Measurements from ENCODE around the gene GSK3A. TPM values are rescaled to one million over a fixed set of nuclear protein-coding genes. Genes with fewer than 3 reads are reported as not detected.
A peak's percentile ranks its signal among the peaks of the same experiment; 100 is the strongest.

GSK3A gene
- total RNA-seq, 2 donors from 2014 or later, result 31.7 to 34.4 TPM

DNA sequence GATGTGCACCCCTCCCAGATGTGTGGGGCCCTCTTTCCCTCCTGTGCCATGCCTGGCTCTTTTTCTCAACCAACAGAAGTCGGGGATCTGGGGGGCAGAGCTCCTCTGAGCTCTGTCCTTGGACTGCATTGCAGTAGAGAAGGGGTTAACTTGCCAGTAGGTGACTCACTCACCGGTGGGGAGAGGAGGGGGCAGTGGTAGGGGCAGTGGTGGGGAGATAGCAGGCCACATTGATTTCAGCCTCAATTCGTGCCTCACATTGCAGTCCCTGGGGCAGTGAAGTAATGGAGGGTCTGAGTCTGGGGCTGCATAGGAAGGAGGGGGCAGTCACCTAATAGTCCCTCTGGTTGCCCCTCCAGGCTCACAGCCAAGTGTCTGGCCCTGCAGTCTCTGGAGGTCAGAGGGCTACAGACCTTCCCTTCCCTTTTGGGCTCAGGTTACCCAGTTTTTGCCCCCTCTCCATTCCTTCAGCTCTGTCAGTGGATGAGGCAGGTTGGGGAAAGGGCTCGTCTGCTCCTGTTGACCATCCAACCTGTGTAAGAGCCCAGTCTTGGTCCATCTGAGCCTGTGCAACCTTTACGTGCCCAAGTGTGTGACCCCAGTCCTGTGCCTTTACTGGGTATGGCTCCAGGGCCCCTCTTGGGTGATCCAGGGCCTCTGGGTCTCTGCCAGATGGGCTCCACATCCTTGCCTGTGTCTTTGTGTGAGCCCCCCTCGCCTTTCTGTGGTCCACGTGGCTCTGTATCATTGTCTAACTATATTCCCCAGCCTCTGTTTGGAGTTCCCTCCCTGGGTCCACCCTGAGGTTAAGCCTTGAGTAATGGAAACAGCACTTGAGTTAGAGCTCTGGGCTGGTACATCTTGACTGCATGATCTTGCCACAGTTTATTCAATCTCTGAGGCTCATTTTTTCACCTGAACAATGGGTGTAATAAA, 39.7 kb upstream of the GSK3A start:
- ATAC-seq (no peak), DNase-seq (no peak)
- intact Hi-C loops (cut with DNase I), result no loop called here

DNA sequence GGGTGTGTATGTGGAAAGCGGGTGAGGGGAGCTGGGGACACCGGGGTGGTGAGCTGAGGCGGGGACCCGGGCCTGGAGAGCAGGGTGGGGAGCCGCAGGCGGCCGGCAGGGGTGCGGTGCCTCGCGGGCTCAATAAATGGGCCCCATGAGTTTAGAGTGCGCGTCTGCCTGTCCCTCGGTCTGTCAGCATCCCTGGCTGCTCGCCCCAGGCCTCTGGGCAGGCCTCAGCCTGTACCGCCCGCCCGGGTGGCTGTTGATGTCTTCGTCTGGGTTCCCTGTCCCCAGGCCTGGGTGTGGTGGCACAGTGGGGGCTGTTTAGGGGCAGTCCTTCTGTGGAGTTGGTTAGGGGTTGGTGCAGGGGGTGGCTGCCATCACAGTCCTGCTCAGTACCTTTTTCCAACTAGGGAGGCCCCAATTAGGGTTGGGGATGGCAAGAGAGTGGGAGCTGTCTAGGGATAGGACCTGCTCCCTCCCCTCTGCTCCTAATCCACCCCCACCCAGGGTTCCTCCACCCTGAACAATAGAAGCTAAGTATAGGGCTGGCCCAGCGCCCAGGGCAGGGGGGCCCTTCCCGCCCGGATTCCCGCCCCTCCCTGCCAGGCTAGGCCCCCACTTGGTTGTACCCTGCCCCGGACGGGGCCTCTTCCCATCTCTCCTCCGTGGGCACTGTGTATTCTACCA, 38.9 kb upstream of the GSK3A start:
- ATAC-seq, result peak in 1 of 2 donors; percentile 0
- intact Hi-C loops (cut with DNase I), result no loop called here
- DNase-seq, result peak; percentile 74

DNA sequence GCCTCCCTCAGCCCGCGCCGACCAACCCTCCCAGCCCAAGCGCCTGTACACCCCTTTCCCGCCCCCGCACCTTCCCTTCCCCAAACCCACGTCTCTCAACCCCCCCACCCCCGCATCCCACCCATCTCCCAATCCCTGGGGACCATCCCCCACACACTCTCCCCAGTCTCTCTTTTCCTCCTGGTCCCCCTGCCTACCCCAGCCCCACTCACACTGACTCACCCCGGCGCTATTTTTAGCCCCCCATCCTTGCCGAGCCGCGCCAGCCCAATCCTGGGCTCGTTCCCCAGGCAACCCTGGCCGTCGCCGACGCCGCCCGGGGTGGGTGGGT, 38.4 kb upstream of the GSK3A start:
- peak; percentile 17 to 50 for ATAC-seq
- DNase-seq, result no peak
- intact Hi-C loops (cut with DNase I), result no loop called here

DNA sequence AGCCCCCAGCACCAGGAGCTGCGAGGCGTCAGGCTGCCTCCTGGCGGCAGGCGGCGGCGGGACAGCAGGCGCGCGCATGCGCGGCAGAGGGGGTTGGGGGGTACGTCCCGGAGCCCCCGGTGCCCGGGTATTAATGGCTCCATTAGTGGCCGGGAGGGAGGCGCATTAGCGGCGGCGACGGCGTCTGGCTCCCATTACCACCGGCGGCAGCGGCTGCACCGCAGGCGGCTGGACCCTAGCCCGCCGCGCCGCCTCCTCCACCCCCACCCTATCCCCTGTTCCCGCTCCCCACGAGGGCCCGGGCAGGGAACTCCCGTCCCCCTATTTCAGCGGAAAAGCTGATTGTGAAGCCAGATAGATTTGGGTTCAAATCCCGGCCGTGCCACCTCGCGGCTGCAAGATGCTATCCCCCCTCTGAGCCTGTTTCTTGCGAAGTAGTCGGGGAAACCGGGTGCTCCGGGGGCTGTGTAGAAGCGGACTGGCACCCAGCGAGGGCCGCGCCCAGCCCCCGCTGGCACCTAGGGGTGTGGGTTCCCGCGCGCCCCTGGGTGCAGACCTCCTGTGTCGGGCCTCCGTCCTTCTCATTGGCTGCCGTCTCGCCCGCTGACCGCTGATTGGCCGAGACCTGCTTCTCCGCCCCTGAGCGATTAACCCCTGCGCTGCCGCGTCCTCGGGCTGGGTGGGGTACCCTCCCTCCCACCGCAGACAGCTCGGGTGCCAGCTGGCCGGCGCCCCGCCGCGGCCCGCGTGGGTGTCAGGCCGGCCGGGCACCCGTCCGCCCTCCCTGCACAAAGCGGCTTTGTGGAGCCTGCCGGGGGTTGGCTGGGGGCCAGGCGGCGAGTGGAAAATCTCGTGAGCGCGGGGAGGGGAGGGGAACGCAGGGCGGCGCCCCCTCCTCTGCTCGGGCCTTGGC, 37.8 kb upstream of the GSK3A start:
- intact Hi-C loops (cut with DNase I), result loop anchor here in 1 of 2 donors (2.0 kb wide), 1 partner anchor 35 kb away; no protein-coding TSS in a partner anchor
- DNase-seq (peak; percentile 96), ATAC-seq (peak; percentile 69 to 78)

DNA sequence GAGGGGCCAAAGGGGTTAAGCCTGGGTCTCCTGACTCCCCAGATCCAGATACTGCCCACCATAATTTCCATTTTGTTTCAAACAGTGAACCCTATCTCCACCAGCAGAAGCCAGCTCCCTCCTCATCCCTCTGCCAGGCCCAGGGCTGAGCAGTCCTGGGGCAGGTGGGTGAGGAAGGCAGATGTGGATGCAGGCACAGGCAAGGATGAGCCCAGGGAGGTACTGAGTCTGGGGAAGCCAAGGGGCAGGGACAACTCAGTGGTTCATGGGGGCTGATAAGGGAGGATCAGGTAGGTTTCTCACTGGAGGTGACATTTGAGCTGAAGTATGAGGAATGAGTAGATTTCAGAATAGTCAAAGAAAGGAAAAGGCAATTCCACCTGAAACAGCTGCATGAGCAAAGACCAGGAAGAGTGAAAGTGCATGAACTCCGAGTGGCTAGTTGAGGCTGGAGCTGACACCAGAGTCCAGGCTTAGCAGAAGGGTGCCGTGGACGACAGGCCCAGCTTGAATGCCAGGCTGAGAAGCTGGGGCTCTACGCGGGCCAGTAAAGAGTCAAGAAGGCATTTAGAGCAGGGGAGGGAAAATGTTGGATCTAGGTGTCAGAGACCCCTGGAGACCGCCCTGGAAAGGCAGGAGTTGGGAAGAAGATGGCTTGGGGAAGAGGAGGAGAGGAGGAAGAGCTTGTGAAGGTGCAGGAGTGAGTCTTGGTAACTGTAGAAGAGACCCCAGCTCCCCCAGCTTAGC, 36.9 kb upstream of the GSK3A start:
- DNase-seq, result no peak
- no peak for ATAC-seq
- intact Hi-C loops (cut with DNase I), result loop anchor here in 1 of 2 donors (2.0 kb wide), 1 partner anchor 35 kb away; no protein-coding TSS in a partner anchor

DNA sequence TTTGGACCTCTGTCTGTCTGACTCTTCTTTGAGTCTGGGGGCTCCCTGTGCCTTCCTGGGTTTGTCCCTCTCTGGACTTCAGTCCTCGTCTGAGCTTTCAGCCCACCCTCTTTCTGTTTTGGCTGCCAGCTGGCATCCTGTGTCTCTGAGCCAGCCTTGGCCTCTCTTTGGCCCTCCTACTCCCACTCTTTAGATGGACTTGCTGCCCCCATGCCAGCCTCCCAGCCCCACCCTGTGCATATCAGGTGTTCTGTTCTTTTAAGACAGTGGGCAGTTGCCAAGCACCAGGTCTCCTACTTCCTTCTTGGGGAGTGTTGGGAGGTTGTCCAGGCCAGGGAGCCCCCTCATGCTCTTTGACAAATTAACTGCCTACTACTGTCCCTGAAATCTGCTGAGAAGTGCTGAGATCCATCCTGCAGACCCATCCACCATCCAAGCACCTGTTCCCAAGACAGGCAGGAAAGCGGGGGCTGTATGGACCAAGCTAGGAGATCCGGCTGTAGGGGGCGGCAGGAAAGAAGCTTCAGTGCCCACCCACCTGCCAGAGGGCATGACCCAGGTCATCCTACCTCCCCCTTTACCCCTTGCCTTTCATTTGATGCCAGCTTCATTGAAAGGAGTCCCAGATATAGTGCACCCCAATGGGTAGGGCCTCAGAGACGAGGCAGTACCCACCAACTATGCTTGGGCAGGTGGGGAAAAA, 36.2 kb upstream of the GSK3A start:
- ATAC-seq (no peak), DNase-seq (no peak)
- intact Hi-C loops (cut with DNase I), result loop anchor here in 1 of 2 donors (2.0 kb wide), 1 partner anchor 34 kb away; no protein-coding TSS in a partner anchor

DNA sequence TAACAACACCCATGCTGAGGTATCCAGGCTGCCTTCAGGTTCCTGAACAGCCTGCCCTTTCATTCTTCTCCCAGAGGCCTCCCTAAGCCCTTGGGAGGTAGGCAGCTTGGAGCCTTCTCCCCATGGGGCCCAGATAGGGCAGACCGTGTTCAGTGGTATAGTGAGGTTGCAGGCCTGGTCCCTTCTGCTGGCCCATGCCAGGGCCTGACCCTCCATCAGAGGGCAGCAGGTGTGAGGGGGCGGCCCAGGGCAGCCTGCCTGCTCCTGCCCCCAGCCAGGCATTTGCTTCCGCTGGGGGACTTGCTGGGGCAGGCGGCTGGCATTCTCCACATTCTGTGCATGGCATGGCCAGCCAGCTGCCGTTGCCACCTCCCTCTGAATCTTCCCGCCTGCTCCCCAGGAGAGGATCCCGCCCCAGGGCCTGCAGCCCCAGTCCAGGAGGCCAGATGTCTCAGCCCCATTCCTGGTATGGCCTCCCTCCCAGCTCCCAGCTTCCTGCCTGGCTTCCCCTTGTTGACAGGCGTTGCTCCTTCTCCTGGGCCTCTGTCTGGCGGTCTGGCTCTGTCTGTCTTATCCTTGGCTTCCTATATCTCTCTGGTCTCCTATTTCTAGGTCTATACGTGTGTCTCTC, 35.5 kb upstream of the GSK3A start:
- no peak for ATAC-seq
- DNase-seq, result no peak
- intact Hi-C loops (cut with DNase I), result loop anchor here in 1 of 2 donors (2.0 kb wide), 1 partner anchor 33 kb away; no protein-coding TSS in a partner anchor

DNA sequence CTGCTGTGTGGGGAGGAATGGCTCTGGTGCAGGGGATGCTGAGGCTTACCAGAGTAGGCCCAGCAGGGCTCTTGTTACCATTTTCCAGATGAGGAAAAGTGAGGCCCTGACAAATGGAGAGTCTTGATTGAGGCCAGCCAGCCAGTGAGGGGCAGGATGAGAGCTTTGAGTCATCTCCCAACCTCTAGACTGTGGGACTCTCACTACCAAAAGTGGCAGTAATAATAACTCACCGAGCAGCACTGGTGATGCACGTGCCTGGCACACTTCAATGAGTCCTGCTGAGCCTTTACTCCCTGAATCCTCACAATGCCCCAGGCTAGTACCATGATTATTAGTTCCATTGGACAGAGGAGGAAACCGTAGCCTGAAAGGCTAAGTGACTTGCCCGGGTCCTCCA, 34.4 kb upstream of the GSK3A start:
- no peak for ATAC-seq
- intact Hi-C loops (cut with DNase I), result no loop called here
- no peak for DNase-seq

DNA sequence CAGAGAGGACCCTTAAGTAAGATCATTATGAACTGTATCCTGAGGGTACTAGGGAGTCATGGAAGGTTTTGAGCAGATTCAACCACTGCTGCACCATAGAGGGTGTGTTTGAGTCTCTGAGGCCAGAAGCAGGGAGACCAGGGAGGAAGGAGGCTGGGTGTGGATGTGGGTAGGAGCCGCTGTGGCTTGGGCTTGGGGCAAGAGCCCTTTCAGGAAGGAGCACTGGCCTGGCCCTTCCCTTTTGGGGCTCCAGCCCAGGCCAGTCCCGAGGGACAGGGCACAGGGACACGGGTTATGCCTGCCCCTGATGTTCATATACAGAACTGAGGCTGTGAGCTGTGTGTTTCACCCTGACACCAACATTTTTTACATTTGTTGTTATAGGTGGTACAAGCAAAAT, 33.9 kb upstream of the GSK3A start:
- no peak for DNase-seq
- ATAC-seq, result no peak

DNA sequence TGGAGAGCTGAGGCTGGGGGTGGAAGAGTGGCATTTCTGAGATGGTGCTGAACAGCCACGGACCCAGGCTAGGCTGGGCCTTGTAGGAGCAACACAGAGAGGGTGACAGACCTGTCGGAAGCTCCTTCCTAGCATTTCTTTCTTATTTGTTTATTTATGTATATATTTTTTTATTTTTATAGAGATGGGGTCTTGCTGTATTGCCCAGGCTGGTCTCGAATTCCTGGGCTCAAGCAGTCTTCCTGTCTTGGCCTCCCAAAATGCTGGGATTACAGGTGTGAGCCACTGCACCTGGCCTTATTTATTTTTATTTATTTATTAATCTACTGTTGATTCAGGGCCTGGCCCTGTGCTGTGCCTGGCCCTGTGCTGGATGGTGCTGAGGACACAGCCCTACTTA, 33.1 kb upstream of the GSK3A start:
- no peak for DNase-seq
- intact Hi-C loops (cut with DNase I), result no loop called here
- ATAC-seq, result no peak

More for the DNA sequence above, 33.9 kb upstream of the GSK3A start:
- intact Hi-C loops (cut with DNase I), result no loop called here

DNA sequence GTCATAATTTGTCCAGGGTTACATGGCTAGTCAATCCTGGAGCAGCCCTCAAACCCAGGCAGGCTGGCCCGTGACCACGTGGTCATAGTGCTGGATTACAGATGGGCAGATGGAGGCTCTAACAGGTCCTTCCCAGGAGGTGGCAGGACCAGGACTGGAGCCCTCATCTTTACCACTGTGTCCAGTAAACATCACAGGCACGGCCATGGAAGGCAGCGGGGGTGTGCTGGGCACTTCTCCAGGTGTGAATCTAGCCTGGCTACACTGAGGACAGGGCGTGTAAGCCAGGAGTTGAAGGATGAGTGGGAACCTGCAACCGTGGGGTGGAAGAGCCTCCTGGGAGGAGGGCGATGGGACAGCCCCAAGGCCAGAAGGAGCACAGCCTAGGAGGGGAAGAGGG, 32.7 kb upstream of the GSK3A start:
- DNase-seq (no peak), ATAC-seq (no peak)
- intact Hi-C loops (cut with DNase I), result no loop called here

DNA sequence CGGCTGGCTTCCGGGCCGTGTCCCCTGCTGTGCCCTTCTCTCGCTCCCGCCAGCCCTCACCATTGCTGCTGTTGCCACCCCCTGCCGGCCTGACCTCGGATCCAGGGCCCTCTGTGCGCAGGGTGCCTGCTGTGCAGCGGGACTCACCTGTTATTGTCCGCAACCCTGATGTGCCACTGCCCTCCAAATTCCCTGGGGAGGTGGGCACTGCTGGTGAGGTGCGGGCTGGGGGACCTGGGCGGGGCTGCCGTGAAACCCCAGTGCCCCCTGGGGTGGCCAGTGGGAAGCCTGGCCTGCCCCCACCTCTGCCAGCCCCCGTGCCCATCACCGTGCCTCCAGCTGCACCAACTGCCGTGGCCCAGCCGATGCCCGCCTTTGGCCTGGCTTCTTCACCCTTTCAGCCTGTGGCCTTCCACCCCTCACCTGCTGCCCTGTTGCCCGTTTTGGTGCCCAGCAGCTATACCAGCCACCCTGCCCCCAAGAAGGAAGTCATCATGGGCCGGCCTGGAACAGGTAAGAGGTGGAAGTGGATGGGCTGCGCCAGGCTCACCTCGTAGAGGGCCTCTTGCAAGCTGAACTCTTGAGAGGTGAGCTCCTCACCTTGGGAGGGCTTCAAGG, 31.8 kb upstream of the GSK3A start:
- no peak for ATAC-seq
- intact Hi-C loops (cut with DNase I), result no loop called here
- no peak for DNase-seq

DNA sequence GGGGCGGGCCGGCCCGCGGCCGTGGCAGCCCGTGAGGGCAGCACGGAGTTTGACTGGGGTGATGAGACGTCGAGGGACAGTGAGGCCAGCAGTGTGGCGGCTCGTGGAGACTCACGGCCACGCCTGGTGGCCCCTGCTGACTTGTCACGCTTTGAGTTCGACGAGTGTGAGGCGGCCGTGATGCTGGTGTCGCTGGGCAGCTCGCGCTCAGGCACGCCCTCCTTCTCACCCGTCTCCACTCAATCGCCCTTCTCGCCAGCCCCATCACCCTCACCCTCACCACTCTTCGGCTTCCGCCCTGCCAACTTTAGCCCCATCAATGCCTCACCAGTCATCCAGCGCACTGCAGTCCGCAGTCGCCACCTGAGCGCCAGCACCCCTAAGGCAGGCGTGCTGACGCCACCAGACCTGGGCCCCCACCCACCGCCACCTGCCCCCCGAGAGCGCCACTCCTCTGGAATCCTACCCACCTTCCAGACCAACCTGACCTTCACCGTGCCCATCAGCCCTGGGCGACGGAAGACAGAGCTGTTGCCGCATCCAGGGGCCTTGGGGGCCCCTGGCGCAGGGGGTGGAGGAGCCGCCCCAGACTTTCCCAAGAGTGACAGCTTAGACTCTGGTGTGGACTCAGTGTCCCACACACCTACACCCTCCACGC, 31.1 kb upstream of the GSK3A start:
- intact Hi-C loops (cut with DNase I), result no loop called here
- ATAC-seq (no peak), DNase-seq (peak; percentile 22)

DNA sequence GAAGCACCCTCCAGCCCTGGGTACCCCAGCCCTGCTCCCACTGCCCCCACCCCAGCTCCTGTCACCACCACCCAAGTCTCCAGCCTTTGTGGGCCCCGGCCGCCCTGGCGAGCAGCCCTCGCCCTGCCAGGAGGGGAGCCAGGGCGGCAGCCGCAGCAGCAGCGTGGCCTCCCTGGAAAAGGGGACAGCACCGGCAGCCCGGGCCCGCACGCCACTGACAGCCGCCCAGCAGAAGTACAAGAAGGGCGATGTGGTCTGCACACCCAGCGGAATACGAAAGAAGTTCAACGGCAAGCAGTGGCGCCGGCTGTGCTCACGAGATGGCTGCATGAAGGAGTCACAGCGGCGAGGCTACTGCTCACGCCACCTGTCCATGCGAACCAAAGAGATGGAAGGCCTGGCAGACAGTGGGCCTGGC, 30.6 kb upstream of the GSK3A start:
- DNase-seq (peak; percentile 15), ATAC-seq (no peak)
- intact Hi-C loops (cut with DNase I), result no loop called here

DNA sequence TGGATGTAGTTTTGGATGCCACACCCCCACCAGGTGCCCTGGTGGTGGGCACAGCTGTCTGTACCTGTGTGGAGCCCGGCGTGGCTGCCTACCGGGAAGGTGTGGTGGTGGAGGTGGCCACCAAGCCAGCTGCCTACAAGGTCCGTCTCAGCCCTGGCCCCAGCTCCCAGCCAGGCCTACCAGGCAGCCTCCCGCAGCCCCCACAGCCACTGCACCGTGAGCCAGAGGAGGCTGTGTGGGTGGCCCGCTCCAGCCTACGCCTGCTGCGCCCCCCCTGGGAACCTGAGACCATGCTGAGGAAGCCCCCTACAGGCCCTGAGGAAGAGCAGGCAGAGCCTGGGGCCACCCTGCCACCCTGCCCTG, 30.1 kb upstream of the GSK3A start:
- intact Hi-C loops (cut with DNase I), result no loop called here
- DNase-seq, result peak; percentile 13
- ATAC-seq, result no peak

DNA sequence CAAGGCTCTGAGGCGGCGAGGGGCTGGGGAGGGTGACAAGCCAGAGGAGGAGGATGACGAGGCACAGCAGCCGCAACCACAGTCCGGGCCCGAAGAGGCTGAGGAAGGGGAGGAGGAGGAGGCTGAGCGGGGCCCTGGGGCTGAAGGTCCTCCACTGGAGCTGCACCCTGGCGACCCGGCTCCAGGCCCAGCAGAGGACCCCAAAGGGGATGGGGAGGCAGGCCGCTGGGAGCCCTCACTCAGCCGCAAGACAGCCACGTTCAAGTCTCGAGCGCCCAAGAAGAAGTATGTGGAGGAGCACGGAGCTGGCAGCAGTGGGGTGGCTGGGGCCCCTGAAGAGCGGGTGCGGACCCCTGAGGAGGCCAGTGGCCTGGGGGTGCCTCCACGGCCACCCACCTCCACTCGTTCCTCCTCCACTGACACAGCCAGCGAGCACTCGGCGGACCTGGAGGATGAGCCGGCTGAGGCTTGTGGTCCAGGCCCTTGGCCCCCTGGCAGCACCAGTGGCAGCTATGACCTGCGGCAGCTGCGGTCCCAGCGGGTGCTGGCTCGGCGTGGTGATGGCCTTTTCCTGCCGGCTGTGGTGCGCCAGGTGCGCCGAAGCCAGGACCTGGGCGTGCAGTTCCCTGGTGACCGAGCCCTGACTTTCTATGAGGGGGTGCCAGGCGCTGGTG, 29.6 kb upstream of the GSK3A start:
- ATAC-seq (no peak), DNase-seq (peak; percentile 20)
- intact Hi-C loops (cut with DNase I), result no loop called here

Data from left cardiac atrium (tissue), 4 donors.